ENCODE data around the gene NCOA7.
"Not testable (repeated sequence)": the region's sequence is repeated elsewhere in the genome, so short reads cannot be mapped to it uniquely, and the experiment has no call there.

The NCOA7 gene

GRCh38 chr6:125924697-125925358, 134.1 kb downstream of the NCOA7 start:
- DNase-seq, result no peak

GRCh38 chr6:125926711-125927110, 136.0 kb downstream of the NCOA7 start:
- DNase-seq, result no peak

GRCh38 chr6:125927761-125928160, 137.0 kb downstream of the NCOA7 start:
- no peak for DNase-seq

- no peak for DNase-seq
Measured at GRCh38 chr6:125930765-125931418, 140.1 kb downstream of the NCOA7 start.

GRCh38 chr6:125931733-125932450, 141.1 kb downstream of the NCOA7 start:
- no peak for DNase-seq

- no peak for DNase-seq
Measured at GRCh38 chr6:125932451-125932795, 141.7 kb downstream of the NCOA7 start.

GRCh38 chr6:125935520-125935919, 144.8 kb downstream of the NCOA7 start:
- not testable (repeated sequence) for DNase-seq

- DNase-seq, result no peak
Measured at GRCh38 chr6:125939026-125939425, 148.3 kb downstream of the NCOA7 start.

GRCh38 chr6:125939791-125940190, 149.0 kb downstream of the NCOA7 start:
- DNase-seq, result no peak

- no peak for DNase-seq
Measured at GRCh38 chr6:125940247-125941041, 149.7 kb downstream of the NCOA7 start.

GRCh38 chr6:125942672-125943527, 152.1 kb downstream of the NCOA7 start:
- DNase-seq, result no peak

- DNase-seq, result no peak
Measured at GRCh38 chr6:125943528-125944433, 153.0 kb downstream of the NCOA7 start.

- no peak for DNase-seq
Measured at GRCh38 chr6:125944434-125944816, 153.7 kb downstream of the NCOA7 start.

- no peak for DNase-seq
Measured at GRCh38 chr6:125944896-125945295, 154.1 kb downstream of the NCOA7 start.

- no peak for DNase-seq
Measured at GRCh38 chr6:125945378-125946141, 154.8 kb downstream of the NCOA7 start.

GRCh38 chr6:125947615-125948014, 156.9 kb downstream of the NCOA7 start:
- no peak for DNase-seq

GRCh38 chr6:125948455-125948854, 157.7 kb downstream of the NCOA7 start:
- DNase-seq, result no peak

GRCh38 chr6:125949069-125949468, 158.3 kb downstream of the NCOA7 start:
- no peak for DNase-seq

GRCh38 chr6:125950293-125950692, 159.5 kb downstream of the NCOA7 start:
- no peak for DNase-seq

- not testable (repeated sequence) for DNase-seq
Measured at GRCh38 chr6:125950716-125951115, 160.0 kb downstream of the NCOA7 start.
